ENCODE results near the gene TMEM132D. TPM values are rescaled to one million over a fixed set of nuclear protein-coding genes. Genes with fewer than 3 reads are reported as not detected.

TMEM132D gene
- total RNA-seq, 1 donor from 2014 or later = 15.2 TPM

GRCh38 chr12:129067491-129067890 is 836.3 kb downstream of the TMEM132D start:
- TF ChIP-seq CTCF (IDR thresholded peaks at IDR 0.05) = peak; percentile 28
- no peak for DNase-seq (ENCODE audit: extremely low spot score, unreplicated experiment)
- no peak overlapping the region for H3K4me3 Mint-ChIP-seq (ENCODE audit: unreplicated experiment)
- H3K36me3 Mint-ChIP-seq (ENCODE audit: unreplicated experiment) = peaks cover 3% of the 10 kb centered on the region
- H3K9me3 Mint-ChIP-seq (ENCODE audit: unreplicated experiment) = peaks cover 14% of the 10 kb centered on the region
- no peaks in the 10 kb centered on the region for H3K4me1 Mint-ChIP-seq (ENCODE audit: unreplicated experiment)
- no peaks in the 10 kb centered on the region for H3K27me3 Mint-ChIP-seq (ENCODE audit: unreplicated experiment)
- H3K27ac Mint-ChIP-seq (ENCODE audit: unreplicated experiment) = no peak overlapping the region

GRCh38 chr12:129064209-129064855 is 839.5 kb downstream of the TMEM132D start:
- TF ChIP-seq CTCF (IDR thresholded peaks at IDR 0.05) = no peak
- no peak overlapping the region for H3K27ac Mint-ChIP-seq (ENCODE audit: unreplicated experiment)
- no peak overlapping the region for H3K4me3 Mint-ChIP-seq (ENCODE audit: unreplicated experiment)
- H3K27me3 Mint-ChIP-seq (ENCODE audit: unreplicated experiment) = no peaks in the 10 kb centered on the region
- DNase-seq (ENCODE audit: extremely low spot score, unreplicated experiment) = no peak
- no peaks in the 10 kb centered on the region for H3K4me1 Mint-ChIP-seq (ENCODE audit: unreplicated experiment)
- H3K36me3 Mint-ChIP-seq (ENCODE audit: unreplicated experiment) = no peaks in the 10 kb centered on the region
- H3K9me3 Mint-ChIP-seq (ENCODE audit: unreplicated experiment) = peaks cover 25% of the 10 kb centered on the region

GRCh38 chr12:129063600-129063999 is 840.2 kb downstream of the TMEM132D start:
- Mint-ChIP-seq H3K9me3 (ENCODE audit: unreplicated experiment) (peaks cover 31% of the 10 kb centered on the region), H3K27me3 (ENCODE audit: unreplicated experiment) (no peaks in the 10 kb centered on the region), H3K36me3 (ENCODE audit: unreplicated experiment) (no peaks in the 10 kb centered on the region), H3K4me3 (ENCODE audit: unreplicated experiment) (no peak overlapping the region), H3K4me1 (ENCODE audit: unreplicated experiment) (no peaks in the 10 kb centered on the region), H3K27ac (ENCODE audit: unreplicated experiment) (no peak overlapping the region)
- no peak for TF ChIP-seq CTCF (IDR thresholded peaks at IDR 0.05)
- DNase-seq (ENCODE audit: extremely low spot score, unreplicated experiment) = no peak

- no peak overlapping the region for H3K4me3 Mint-ChIP-seq (ENCODE audit: unreplicated experiment)
- H3K4me1 Mint-ChIP-seq (ENCODE audit: unreplicated experiment) = no peaks in the 10 kb centered on the region
- no peaks in the 10 kb centered on the region for H3K27me3 Mint-ChIP-seq (ENCODE audit: unreplicated experiment)
- H3K27ac Mint-ChIP-seq (ENCODE audit: unreplicated experiment) = no peak overlapping the region
- H3K36me3 Mint-ChIP-seq (ENCODE audit: unreplicated experiment) = no peaks in the 10 kb centered on the region
- no peak for DNase-seq (ENCODE audit: extremely low spot score, unreplicated experiment)
- TF ChIP-seq CTCF (IDR thresholded peaks at IDR 0.05) = no peak
- peaks cover 25% of the 10 kb centered on the region for H3K9me3 Mint-ChIP-seq (ENCODE audit: unreplicated experiment)
Measured at GRCh38 chr12:129053232-129053631, 850.6 kb downstream of the TMEM132D start.

GRCh38 chr12:129052373-129052772 is 851.5 kb downstream of the TMEM132D start:
- H3K9me3 Mint-ChIP-seq (ENCODE audit: unreplicated experiment) = peaks cover 29% of the 10 kb centered on the region
- H3K4me1 Mint-ChIP-seq (ENCODE audit: unreplicated experiment) = no peaks in the 10 kb centered on the region
- no peak for DNase-seq (ENCODE audit: extremely low spot score, unreplicated experiment)
- H3K4me3 Mint-ChIP-seq (ENCODE audit: unreplicated experiment) = no peak overlapping the region
- no peak overlapping the region for H3K27ac Mint-ChIP-seq (ENCODE audit: unreplicated experiment)
- no peaks in the 10 kb centered on the region for H3K36me3 Mint-ChIP-seq (ENCODE audit: unreplicated experiment)
- no peak for TF ChIP-seq CTCF (IDR thresholded peaks at IDR 0.05)
- no peaks in the 10 kb centered on the region for H3K27me3 Mint-ChIP-seq (ENCODE audit: unreplicated experiment)
